Stimulated activated CD4-positive, alpha-beta T cell treated with anti-CD3 and anti-CD28 coated beads, Interleukin-4, amount 100 ng/mL, for 24 hours (primary cell): Measurements from ENCODE around the gene EPHA3.

Experiments
- DNase-seq: peaks from one replicate; pipeline ENCODE4 v3.0.0-alpha.2; 2020

EPHA3 gene

GRCh38 chr3:89474333-89475130 lies 367.1 kb downstream of the EPHA3 start:
- no peak for DNase-seq

DNA sequence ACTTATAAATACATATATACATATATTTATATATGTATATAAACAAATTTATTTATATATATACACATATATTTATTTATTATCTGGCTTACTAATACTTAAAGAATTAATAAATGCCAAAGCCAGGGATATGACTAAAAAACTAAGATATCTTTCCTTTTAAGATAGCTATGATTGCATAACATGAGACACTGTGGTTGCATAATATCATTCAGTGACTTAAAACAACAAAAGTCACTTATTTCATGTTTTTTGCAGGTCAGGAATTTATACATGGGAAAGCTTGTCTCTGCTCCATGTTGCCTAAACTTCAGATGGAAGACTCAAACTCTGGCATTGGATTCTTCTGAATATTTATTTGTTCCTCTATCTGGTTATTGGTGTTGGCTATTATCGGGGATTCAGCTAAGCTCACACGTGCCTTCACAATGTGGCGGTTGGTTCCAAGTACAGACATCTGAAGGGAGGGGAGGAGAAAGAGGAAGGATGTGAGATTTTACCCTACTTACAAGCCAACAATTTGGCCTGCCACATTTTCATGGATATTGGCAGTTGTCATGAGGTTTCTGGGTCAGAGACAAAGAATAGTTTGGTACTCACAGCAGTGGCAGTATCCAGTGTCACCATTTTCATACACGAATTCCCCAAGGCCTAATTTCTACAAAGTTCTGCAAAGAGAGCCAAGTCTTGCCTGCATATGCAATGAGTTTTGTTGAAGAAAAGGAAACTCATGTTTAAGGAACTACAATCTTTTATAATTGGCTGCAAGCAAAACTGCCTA lies 381.6 kb downstream of the EPHA3 start:
- DNase-seq = no peak

DNA sequence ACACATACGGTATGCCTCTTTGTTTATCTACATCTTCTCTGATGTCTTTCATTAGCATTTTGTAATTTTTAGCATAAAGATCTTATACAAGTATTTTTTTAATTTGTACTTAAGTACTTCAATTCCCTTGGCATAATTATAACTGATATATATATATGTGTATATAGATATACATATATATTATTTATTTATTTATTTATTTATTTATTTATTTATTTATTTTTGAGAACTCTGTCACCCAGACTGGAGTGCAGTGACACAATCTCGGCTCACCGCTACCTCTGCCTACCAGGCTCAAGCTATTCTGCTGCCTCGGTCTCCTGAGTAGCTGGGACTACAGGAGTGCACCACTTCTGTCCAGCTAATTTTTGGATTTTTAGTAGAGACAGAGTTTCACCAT lies 382.7 kb downstream of the EPHA3 start:
- no peak for DNase-seq

DNA sequence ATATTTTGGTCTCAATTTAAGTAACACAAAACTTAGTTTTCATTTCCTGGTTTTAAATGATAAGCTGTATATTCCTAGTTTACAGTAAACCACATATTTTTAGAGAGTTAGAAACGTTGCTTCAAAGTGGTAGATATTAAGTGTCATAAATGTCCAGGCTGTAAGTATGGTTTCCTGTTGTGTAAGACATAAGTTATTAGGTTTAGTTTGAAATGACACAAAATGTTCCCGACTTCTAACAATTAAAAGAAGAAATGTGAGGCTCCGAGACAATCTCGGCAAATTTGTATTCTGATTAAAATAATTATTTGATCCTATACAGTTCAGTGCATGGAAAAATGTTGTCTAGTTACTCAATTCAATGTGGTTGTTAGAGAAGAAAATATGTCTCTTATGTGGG lies 387.3 kb downstream of the EPHA3 start:
- DNase-seq = no peak

GRCh38 chr3:89503891-89504391 lies 396.5 kb downstream of the EPHA3 start:
- no peak for DNase-seq

DNA sequence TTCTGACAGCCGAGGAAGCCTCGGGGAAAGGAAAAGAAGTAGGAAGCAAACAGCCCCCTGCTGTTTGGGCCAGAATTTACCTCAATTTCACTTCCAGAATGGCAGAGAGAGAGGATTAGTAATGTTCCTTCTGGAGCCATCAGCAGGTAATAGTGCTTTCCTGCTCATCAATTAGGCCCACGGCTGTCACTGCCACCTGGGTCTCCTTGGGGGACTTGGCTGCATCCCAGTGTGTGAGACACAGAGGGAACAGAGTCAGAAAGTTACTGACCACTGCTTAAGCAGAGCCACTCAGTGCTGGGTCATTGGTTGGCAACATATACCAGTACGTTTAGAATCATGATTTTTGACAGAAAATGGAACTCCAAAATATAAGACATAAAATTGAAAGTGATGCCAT lies 397.0 kb downstream of the EPHA3 start:
- DNase-seq = no peak

DNA sequence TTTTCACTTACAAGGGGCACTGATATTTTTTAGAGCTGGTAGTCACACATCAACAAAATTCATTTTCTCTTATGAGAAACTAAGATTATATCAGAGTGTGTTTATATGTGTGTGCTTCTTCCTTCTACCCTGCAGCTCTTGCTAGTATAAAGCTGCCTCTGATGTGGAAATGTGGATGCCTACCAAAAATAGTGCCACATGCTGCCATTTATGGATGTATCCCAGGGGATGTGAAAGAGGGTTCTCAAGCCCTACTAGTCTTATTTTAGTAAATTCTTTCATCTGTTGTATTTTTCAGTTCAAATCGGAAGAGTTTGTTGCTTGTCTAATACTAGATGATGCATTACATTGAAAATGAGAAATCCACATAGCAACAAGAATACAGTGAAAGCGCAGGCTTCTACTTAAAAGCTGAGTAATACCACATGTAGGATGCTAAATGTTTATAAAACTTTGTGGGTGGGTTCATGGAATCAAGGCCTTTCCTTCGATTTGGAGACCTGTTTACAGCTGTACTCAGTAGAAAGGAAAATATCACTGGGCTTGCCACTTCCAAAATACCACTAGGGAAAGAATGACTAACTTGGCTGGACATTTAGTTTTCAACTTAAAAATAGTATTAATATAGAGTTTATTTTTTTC lies 399.2 kb downstream of the EPHA3 start:
- DNase-seq = no peak

GRCh38 chr3:89521328-89521727 lies 413.9 kb downstream of the EPHA3 start:
- no peak for DNase-seq

DNA sequence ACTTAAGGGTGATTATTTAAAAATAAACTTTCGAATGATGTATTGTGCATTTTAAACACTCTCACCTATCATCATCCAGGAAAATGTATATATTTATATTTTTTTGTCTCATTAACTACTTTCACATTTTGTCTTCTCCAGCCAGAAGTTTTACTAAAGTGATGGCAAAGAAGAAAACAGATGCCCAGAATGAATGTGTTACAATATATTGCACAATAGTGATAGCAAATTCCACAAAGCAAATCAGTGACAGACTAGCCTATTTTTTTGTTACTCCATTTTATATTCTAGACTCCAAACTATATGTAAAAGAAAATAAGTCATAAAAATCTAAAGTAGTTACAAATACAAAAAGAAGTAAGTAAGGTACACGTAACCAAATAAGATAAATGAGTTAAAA lies 414.7 kb downstream of the EPHA3 start:
- DNase-seq = no peak

DNA sequence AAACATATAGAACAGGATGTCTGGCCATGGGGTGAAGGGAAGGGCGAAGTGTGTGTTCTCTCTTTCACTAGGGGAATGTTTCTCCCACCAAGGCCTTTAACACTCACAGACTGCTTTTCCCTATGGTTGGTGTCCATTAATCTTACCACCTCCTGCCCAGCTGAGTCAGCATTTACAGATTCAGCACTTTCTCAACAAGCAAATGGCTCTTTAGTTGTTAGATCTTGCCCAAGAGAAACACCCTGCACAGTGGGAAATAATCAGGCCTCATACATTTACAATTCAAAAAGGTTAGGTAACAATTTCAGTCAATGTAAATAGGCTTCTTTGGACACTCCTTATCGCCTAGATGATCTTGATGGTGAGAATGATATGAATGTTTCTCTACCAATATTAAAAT lies 418.2 kb downstream of the EPHA3 start:
- no peak for DNase-seq

DNA sequence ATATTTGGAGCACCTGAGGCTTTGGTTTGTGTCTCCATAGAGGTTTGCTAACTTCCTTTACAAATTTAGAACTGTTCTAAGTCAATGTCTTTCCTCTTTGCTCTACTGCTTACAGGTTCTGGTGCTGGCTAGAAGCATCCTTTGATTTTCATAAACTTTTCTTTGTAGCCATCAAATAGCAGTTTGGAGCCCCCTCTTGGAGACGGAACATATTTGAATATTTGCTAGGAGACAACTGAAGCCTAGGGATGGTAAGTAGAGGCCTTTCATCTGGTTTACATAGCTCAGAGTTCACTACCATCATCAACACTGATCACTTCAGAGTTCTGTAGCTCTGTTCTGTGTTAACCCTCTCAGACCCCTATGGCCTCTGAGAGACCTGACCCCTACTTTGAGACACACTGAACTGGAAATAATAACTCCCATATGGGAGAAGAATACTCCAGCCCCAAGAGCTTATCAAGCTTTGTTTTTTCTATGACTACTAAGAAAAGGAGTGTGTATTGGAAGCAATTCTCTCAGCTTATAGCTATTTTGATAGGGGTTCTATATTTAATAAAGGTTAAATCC lies 420.4 kb downstream of the EPHA3 start:
- no peak for DNase-seq
